Fibroblast of skin of scalp (primary cell): ENCODE results near the gene BRCA1.
"Not testable (repeated sequence)": the region's sequence is repeated elsewhere in the genome, so short reads cannot be mapped to it uniquely, and the experiment has no call there.

Source experiments
- DNase-seq: peaks from one replicate; pipeline ENCODE4 v3.0.0-alpha.2; 2013

Gene BRCA1

DNA sequence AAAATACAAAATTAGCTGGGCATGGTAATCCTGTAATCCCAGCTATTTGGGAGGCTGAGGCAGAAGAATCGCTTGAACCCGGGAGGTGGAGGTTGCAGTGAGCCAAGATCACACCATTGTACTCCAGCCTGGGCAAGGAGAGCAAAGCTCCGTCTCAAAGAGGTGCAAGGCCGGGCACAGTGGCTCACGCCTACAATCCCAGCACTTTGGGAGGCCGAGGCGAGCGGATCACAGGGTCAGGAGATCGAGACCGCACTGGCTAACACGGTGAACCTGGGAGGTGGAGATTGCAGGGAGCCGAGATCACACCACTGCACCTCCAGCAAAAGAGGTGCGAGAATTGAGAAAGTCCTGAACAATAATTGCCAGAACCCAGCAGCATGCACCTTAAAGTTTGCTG, 124.3 kb downstream of the BRCA1 start:
- not testable (repeated sequence) for DNase-seq

DNA sequence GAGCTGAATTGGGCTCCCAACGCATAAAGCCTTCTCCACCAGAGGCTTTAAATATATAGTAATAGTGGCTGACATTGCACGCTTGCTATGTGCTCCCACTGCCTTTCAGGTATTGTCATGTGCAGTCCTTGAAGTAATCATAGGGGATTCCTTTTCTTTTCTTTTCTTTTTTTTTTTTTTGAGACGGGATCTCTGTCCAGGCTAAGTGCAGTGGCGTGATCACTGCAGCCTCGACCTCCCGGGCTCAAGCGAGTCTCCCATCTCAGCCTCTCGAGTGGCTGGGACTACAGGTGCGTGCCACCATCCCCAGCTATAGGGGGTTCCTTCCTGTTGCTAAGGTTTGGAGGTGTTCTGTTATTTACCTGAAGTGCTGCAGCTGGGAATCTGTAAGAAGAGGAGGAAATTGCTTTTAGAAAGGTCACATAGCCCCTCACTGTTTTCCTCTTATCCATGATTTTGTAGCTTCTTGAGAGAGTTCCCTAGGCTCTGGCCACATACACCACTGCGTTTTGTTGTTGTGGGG, 126.1 kb downstream of the BRCA1 start:
- no peak for DNase-seq

DNA sequence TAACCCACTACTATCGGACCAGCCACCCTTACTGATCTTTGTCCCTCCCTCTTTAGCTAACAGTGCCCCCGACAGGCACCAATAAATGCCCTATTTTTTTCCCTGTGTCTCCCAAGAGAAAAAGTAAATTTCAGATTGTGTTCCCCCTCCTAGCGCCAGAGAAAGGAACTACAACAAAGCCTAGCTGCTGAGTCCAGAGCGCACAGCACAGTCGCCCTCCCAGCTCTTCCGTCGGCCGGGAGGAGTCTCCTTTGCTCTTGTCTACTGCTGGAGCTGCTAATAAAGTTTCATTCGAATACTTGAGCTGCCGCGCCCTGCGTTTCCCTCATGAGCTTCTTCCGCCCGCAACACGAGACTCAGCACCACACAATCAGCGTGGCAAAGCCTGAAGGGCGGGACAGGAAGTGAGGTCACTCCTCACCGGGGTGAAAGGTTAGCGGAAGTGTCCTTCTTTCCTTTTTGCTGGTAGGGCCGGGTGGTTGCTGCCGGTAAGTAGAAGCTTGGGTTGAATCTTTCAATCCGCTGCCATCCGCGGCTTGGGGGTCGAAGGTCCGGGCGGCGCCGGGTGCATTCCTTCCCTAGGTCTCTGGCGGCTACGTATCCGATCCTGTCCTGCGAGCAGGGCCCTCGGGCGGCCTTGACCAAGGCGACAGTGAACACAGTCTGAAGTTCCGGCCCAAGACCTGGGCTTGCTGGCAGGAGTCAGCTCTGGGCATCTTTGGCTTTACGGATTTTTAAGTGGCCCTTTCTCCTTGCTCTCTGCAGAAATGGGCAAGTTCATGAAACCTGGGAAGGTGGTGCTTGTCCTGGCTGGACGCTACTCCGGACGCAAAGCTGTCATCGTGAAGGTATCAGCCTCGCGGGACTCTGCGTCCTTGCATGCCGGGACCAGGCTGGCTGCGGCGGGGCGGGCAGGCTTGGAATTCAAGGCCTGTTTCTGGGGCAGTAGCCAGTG, 126.9 kb downstream of the BRCA1 start, which contains the start of gene RPL27:
Gene RPL27, plus strand, starts transcription at position 436 of the 955 bp plus-strand sequence. Its CDS starts 332 bp downstream, at position 768.
- peak; percentile 100 for DNase-seq

DNA sequence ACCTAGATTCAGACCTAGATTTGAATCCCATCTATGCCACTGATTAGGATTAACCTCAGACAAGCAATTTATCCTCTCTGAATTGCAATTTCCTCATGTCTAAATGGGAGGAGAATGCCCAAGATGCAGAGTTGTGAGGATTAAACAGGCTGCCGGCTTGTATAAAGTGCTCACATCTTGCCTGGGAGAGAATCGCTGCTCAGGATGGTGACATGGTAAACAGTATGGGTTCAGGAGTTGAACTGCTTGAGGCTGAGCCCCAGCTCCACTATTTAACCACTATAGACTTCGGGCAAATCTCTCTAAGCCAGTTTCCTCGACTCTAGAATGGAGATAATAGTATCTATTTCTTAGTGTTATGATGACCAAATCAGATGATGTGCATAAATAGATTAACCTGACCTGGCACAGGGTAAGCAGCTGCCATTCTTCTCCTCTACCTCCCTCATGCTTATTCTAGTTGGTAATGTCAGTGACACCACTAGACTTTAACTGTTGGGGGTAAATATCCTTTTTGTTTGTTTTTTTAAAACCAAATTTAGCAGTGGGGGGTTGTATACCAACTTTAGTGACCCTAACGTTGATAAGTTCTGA, 127.7 kb downstream of the BRCA1 start:
- DNase-seq, result no peak
